Islet precursor cell (in vitro differentiated cells): ENCODE data around the gene TEAD1.

Source experiments
- DNase-seq: peaks from one replicate; pipeline ENCODE4 v3.0.0-alpha.2; 2018

The TEAD1 gene

DNA sequence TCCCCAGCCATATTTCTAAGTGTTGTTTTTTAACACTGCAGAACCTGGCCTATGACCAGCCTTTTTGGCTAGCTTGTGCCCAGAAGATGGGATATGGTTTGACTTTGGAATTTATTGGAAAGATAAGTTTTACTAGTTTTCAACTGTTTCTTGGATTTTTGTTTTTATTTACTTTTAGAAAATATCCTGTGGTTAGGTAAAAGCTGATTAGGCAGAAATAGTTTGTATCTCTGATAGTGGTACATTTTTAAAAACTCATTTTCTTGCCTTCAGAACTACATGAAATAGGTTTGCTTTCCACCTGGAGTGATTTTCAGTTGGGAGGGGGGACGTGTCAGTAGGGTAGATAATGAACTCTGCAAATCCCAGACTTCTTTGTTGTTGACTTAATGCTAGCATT lies 243.6 kb downstream of the TEAD1 start:
- no peak for DNase-seq

DNA sequence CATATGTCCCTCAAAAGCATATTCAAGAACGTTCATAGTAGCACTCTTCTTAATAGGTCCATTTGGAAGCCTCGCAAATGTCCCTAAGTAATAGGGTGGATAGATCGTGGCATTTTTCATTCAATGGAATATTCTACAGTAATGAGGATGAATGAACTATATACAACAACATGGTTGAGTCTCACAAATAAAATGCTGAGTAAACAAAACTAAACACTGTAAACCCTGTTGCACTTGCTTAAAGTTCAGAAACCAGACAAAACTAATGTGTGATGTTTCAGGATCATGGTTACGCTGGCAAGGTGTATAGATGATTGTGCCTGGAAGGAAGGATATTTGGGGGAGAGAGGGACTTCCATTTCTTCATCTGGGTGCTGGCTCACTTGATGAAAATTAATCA lies 244.4 kb downstream of the TEAD1 start:
- DNase-seq = no peak

DNA sequence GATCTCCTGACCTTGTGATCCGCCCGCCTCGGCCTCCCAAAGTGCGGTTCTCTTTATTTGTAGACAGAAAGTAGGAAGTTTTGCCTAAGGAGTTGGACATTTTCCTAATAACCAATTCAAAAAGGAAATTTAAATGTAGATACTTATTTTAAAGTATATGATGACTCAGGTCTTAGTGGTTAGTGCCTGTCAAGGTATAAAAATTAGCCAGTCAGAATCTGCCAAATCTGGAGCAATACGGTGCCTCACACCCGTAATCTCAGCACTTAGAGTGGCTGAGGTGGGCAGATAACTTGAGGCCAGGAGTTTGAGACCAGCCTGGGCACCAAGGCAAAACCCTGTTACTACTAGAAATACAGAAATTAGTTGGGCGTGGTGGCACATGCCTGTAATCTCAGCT lies 248.2 kb downstream of the TEAD1 start:
- no peak for DNase-seq

DNA sequence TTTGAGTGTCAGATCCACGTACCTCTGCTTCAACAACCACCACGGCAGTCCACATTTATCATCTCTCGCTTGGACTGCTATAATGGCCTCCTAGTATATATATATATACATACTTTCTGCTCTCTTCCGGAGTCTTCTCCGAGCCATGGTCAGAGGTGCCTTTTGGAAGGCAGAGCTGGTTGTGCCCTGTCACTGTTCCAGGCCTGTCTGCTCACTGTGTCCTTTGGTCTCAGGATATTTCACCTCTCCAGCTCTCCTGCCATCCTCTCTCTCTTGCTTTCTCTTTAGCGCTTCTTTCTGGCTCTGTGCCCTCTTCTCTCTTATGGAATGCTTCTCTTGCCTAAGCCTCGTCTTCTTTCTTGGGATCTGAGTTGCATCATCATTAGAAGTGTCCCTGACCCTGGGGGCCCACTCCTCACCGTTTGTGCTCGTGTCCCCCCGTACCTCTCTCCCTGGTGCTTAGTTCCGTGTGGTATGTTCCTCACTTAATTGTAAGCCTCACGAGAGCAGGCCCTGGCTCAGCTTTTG lies 248.8 kb downstream of the TEAD1 start:
- no peak for DNase-seq

DNA sequence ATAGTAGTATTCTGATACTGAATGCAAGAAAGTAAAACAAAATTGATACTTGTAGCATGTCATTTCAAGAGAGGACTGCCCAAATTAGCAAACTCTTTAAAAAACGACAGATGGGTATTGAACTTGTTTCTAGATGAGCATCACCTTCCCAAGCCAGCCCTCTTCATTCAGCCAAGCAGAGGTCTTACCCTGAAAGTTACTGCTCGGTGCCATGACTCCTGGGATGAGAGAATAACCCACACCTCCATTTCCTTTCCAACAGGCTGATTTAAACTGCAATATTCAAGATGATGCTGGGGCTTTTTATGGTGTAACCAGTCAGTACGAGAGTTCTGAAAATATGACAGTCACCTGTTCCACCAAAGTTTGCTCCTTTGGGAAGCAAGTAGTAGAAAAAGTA lies 250.4 kb downstream of the TEAD1 start:
- no peak for DNase-seq

DNA sequence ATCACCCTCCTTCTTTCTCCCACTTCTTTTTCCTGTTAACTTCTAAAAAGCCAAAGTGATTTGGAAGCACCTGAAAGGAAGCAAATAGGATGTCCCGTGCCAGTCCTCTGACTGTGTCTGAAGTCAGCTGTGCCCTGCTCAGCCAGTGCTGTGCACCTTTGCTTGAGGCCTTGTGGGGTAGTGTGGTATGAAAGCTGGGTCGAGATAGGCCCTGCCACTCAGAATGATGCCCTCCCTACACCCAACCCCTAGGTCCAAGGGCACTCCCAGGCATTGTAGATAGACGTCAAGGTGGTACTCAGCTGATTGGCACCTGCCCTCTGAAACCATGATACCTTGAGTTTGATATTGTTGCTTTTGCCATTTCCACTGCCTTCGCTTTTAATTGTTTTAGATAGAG lies 251.3 kb downstream of the TEAD1 start:
- no peak for DNase-seq

DNA sequence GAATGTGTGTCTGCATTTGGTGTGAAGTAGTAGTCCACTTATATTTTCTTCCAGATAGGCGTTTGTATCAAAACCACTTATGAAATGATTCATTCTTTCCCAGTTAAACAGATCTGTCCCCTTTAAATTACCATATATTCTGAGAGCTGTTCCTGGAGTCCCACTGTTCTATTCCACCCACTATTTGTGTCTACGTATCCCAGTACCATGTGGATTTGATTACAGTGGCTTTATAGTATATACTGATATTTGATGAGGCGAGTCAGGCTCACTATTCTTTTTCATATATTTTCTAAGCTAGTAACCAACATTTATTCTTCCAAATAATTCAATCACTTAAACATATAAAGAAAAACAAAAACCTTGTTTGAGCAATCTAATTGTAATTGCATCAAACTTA lies 253.0 kb downstream of the TEAD1 start:
- no peak for DNase-seq

DNA sequence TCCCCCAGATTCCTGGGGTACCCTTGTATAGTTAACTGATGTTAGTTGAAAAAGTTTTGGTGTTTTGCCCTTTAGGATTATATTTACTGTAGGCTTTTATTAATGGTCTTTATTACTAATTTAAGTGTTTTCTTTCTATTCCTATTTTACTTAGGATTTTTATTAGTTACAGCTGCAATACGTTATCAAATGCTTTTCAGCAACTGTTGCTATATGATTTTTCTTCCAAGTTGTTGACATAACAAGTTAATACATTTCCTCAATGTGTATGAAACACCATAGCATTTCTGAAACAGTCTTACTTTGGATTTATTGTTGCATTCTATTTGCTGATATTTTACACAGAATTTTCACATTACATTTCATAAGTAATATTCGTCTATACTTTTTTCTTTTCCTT lies 253.7 kb downstream of the TEAD1 start:
- DNase-seq = no peak

DNA sequence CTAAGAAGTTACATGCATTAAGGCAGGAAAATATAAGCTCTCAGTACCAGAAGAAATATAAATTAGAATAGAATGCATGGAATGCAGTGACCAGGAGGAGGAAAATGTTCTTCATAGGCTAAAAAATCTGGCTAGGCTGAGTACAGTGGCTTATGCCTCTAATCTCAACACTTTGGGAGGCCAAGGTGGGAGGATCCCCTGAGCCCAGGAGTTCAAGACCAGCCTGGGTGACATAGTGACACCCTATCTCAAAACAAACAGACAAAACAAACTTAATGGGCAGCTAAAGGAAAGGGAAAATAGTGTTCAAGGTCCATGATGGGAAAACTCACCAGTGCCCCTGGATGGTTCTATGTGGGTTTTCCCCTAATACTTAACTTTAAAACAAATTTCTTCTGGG lies 256.6 kb downstream of the TEAD1 start:
- no peak for DNase-seq

DNA sequence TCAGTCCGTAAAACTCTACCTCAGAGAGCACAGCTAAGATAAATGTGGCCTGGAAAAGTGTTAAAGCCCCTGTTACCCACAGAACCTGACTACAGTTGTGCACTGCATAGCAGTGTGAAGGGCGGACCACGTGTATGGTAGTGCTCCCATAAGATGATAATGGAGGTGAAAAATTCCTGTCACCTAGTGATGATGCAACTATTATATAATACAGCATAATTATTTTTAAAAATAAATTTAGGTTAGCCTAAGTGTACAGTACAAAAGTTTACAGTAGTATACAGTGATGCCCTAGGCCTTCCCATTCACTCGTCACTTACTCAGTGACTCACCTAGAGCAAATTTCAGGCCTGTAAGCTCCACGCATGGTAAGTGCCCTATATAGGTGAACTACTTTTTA lies 258.3 kb downstream of the TEAD1 start:
- no peak for DNase-seq

DNA sequence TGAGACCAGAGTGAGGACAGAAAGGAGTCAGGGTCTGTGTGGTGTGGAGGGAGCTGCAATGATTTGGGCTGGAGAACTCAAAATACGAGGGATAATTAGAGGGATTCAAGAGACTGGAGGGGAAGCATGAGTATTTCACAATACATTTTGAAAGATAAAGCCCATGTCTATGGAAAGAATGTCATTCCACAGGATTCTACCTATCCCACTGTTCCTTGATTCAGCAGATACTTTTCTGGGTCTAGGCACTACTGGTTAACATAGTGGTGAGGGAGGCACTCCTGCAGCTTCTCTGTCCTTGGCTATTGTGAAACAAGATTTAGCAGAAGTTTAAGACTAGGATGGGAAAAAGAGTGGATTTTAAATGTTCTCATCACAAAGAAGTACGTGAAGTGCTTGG lies 262.0 kb downstream of the TEAD1 start:
- DNase-seq = no peak

DNA sequence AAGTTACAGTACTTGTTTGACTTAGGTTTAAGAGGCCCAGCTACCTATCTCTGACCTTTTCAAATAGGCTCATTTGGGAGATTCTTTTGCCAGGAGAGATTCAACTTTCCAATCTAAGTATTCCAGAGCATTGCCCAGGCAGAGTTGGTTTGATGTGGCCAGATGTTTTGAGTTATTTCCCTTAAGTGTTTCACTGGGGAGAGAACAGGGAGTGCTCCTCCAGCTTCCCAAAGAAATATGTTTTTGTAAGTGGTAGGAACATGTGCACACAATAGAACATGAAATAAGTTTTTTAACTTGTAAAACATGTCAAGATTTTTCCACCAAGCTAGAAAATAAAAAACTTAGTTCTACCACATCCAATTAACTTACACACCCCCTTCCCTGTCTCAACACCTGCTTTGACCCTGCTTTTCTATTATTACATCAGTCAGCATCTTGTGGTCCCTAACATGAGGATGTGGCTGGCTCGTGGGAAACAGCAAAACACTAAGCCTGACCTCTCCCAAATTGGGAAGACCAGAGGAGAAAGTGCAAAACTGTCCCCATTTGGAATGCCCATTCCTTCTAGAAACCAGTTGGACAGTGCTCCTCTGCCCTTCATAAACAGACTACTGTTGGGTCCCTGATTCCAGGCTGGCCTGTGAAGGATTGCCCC lies 264.5 kb downstream of the TEAD1 start:
- no peak for DNase-seq

DNA sequence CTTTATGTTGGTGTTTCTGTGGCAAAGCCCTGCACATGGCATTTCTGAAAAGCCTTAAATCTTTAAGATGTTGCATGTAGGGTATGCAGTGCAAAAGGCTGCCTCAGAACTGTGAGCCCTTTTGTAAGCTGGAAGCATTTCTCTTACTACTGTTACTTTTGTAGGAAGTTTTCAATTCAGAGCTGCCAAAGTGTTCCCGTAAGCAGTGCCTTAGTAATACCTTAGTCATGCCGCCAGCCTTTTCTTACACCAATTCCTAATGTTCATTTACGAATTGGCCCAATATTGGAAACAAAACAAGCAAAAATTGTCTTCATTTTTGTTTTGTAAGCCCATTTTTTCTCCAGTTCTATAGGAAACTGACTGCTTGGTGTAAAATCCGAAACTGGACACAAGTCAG lies 267.4 kb downstream of the TEAD1 start:
- DNase-seq = no peak

DNA sequence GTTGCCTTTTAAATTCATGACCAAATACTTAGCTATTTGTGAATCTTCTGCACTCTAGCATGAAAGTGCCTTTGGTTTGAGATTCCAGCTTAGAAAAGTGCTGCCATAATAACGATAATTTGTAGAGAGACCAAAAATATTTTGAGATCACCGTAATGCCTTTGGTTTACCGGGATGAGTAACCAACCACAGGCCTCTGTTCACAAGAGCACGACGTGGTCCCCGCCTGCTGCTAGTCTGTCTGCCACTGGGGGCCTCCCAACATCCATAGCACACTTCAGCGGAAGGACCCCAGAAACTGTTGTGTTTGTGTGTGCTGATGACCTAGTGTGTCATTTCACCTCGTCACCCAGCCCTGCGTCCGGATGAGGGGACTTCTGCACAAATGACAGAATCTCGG lies 267.9 kb downstream of the TEAD1 start:
- no peak for DNase-seq

DNA sequence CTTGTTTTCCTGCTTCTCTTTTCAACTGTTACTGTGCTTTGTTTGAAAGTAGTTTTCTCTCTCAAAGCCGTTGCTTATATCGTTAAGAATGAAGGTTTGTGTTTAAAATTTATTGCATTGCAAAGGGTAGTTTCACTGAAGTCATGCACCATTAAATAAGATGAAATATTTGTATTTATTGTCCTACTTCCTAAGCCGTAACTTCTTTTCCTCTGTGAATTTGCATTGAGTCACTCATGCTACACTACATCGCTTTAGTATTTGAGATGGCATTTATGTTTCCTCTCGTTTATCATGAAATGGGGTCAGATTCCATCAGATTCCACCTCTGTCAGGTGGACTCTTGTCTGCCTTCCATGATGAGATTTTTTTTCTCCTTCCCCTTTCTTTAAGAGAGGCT lies 269.1 kb downstream of the TEAD1 start:
- DNase-seq = no peak

DNA sequence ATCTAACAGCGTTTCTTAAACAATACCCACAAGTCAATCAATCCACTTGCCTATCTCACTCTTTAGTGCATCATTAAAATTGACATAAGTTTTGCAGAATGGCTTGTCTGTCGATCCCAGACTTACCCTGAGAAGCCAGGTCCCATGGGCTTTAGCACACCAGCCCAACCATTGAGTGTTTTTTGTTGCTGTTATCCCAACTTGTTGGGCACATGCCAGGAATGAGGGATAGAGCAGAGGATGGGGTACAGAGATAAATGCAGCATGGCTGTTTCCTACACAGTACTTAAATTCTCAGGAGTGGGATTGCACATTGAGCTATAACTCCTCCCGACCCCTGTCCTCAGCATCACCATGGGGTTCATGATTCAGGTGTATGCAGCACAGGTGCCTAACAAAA lies 270.7 kb downstream of the TEAD1 start:
- DNase-seq = no peak

DNA sequence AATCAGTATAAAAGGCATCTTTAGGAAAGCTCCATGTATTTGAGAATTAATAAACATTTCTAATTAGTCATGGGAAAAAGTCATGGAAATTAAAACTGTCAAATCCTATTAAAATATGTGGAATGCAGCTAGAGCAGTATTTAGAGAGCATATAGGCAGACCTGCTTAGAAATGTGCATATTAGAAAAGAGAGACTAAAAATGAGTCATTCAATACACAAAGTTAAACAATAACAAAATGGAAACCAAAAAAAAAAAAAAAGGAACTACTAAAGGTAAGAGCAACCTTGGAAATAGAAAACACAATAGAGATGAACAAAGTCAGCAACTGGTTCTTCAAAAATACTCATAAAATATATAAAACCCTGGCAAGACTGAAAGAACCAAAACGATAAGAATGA lies 275.2 kb downstream of the TEAD1 start:
- DNase-seq = no peak

DNA sequence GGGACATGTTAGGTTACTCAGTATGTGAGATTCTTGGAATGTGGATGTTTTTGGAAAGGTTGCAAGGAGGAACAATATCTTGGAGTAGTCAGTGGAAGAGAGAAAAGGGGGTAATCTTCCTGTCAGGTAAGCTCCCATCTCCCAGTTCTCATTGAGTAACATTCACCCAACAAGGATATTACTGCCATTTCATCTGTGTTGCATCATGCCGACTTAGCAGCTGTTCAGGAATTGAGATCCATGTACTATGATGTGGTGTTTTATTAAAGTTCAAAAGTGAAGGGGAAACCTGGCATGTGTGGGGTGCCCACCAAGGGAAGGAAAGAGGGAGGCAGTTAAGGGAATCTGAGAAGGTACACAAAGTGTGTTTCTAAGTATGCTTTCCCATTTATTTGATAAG lies 276.4 kb downstream of the TEAD1 start:
- no peak for DNase-seq

DNA sequence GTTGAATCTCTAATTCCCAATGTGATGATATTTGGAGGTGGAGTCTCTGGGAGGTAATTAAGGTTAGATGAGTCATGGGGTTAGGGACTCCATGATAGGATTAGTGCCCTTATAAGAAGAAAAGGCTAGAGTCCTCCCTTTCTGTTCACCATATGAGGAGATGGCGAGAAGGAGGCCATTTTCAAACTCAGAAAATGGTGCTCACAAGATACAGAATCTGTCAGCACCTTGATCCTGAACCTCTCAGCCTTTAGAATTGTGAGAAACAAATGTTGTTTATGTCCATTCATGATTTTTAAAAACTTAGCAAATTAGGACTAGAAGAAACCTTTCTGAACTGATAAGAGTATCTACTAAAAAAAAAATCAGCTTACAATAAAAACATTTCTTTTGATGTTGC lies 277.2 kb downstream of the TEAD1 start:
- DNase-seq = no peak

DNA sequence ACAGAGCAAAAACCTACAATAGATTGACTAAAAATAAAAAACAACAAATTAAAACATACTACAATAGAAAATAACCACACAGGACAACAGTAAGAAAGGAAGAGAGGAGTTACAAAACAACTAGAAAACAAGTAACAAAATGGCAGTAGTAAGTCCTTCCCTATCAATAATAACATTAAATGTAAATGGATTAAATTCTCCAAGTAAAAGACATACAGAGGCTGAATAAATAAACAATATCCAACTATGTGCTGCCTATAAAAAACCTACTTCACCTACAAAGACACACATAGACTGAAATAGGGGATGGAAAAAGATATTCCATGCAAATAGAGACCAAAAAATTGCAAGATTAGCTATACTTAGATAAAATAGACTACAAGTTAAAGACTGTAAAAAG lies 277.9 kb downstream of the TEAD1 start:
- DNase-seq = no peak

DNA sequence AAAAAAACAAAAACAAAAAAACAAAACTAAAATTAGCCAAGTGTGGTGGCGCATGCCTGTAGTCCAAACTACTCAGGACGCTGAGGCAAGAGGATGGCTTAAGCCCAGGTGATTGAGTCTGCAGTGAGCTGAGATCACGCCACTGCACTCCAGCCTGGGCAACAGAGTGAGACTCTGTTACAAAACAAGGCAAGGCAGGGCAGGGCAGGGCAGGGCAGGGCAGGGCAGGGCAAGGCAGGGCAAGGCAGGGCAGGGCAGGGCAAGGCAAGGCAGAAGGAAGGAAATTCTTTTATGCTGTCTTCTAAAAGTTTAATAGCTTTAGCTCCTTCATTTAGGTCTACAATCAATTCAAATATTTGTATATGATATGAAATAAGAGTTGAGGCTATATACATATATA lies 284.8 kb downstream of the TEAD1 start:
- DNase-seq = no peak

DNA sequence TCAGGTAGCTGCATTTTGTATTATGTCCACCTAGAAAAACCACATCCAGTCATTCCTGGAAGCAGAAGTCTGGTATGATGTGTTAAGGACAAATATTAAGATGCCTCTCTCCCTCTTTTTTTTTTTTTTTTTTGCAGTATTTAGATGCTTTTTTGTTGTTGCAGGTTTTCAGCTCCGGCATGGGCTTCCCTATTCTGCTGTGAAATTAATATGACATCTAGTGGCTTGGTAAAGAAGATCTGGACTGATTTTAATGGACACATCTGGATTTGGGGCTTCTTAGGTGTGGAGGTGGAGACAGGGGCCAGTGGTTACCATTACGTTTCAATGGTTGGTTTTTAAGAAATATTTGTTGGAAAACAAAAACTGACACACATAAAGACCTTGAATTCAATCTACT lies 287.4 kb downstream of the TEAD1 start:
- DNase-seq = no peak

DNA sequence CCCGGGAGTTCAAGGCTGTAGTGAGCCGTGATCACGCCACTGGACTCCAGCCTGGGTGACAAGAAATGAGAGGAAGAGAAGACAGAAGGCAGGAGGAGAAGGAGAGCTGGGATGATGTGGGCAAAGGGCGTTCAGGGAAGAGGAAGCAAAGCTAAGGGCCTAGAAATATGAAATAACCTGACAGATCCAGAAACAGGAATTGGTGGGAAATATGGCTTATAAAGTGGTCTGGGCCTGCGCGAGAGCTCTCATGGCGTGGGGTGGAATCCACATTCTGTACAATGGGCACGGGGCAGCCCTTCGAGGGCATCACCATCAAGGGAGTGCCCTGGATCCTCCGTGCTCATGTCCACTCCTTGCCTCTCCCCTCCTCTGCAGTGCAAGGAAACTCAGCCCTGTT lies 288.1 kb downstream of the TEAD1 start:
- DNase-seq = no peak

DNA sequence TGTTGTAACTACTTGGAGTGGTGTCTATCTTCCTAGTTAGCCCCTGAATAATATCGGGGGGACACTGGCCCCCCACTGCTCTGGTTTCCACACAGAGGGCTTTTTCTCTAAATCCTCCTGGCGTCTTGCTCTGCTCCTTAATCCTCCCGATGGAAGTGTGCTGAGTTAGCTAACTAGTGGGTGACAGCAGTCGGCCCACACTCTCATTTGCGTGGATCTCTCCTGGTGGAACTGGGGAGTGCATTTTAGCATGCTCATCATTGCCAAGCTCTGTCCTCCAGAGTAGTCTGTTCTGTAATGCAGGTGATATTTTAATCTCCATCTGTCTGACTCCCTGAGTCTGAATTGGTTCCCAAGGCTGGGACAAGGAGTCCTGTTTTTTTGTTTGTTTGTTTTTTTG lies 288.8 kb downstream of the TEAD1 start:
- no peak for DNase-seq

DNA sequence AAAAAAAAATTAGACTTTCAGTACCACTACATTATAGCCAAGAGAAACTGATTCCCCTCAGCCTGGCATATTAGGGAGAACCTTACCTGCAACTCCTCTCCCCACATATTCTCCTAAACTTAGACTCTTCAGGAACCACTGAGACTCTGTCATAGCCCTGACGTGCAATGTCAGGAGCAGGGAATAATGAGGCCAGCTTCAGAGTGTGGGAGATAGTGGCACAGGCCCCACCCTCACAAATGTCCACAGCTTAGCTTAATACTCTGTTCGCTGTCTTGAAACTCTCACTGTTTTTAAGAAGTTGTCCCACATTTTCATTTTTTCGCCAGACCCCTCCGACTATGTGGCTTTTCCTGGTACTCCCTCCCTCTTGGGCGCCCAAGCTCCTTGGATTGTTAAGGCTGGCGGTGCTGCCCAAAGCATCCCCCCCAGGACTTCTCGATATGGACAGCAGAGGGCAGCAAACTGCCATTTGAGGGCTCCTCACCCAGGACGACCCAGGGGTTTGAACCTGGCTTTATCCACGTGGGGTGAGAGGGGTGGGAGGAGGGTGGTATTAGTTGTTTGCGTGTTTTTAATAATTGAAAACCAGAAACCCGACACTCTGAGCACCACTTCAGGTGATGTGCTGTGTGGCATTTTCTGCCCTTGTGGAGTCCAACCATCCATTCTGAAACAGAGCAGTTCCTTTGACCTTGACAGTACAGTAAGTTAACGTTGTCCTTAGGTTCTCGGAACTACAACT lies 289.7 kb downstream of the TEAD1 start:
- peak; percentile 86 for DNase-seq
